Measurements from ENCODE around the gene MED7.

MED7 gene

GRCh38 chr5:157162919-157163510 lies 20.4 kb upstream of the MED7 start:
- no peak for DNase-seq (ENCODE audit: low spot score)

DNA sequence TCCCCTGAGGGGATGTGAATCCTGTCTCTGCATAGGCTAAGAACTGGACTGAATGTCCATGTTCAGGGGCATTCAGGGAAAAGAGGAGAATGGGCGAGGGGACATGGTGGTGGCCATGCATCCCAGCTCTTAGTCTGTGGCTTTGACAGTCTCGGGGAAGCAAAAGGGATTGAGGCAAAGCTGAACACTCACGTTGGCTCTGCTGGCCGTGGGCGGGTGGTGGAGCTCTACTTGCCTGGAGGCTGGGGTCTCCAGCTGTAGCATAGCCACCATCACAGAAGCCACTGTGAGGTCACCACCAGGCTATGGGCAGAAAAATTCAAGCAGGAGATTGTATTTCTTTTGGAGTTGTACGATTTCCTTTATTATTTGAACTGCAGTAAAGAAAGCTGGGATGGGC lies 19.3 kb upstream of the MED7 start:
- no peak for DNase-seq (ENCODE audit: low spot score)

- DNase-seq (ENCODE audit: low spot score): peak; percentile 48
These were observed 17.3 kb upstream of the MED7 start for GRCh38 chr5:157160001-157160400.

GRCh38 chr5:157159209-157159751 lies 16.6 kb upstream of the MED7 start:
- peak; percentile 58 for DNase-seq (ENCODE audit: low spot score)

DNA sequence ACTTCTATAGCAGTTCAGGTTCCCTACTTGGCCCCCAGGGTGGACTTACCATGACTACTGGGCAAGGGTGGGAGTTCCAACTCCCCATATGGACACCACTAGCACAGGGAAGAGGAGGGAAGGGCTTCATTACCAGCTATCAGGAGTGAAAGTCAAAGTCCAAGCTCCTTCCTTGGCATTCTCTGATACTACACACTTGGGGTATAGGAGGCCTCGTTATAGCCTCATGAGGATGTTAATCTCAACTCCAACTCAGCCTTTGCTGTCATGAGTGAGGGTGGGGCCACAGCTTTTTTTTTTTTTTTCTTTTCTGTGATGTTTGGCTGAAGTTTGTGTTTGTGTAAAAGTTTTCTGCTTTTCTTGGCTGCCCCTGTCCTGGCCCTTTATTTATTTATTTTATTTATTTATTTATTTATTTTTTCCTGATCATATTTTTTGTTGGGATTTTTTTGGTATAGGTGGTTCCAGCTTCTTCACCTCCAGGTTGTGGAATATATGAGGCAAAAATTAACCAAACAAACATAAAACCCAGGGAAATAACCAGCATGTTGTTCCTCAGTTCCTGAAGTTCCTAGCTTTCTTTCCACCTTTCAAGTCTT lies 14.7 kb upstream of the MED7 start:
- DNase-seq (ENCODE audit: low spot score): no peak

DNA sequence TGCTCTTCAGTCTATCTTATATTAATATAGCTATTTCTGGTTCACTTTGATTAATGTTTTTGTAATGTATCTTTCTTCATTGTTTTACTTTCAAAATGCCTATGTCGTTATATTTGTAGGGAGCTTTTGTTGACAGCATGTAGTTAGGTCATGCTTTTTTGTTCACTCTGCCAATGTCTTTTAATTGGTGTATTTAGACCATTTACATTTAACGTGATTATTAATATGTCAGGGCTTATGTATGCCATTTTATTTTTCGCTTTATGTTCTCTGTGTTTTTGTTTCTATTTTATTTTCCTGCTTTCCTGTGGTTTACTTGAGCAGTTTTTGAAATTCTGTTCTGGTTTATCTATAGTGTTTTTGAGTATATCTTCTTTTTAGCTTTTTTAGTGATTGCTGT lies 12.6 kb upstream of the MED7 start:
- no peak for DNase-seq (ENCODE audit: low spot score)

DNA sequence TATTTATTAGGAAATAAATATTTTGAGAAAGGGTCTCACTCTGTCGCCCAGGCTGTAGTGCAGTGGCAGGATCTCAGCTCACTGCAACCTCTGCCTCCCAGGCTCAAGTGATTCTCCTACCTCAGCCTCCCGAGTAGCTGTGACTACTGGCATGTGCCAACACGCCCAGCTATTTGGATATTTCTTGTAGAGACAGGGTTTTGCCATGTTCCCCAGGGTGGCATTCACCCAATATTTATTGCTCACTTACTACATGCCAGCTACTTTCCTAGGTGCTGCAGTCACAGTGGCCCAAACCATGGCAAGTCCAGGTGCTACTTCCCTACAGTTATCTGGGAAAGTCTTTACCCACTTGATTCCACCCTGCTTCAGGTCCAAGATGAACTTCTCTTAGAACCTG lies 8.3 kb upstream of the MED7 start:
- DNase-seq (ENCODE audit: low spot score): no peak

GRCh38 chr5:157148734-157149615 lies 6.3 kb upstream of the MED7 start:
- peak; percentile 87 for DNase-seq (ENCODE audit: low spot score)

DNA sequence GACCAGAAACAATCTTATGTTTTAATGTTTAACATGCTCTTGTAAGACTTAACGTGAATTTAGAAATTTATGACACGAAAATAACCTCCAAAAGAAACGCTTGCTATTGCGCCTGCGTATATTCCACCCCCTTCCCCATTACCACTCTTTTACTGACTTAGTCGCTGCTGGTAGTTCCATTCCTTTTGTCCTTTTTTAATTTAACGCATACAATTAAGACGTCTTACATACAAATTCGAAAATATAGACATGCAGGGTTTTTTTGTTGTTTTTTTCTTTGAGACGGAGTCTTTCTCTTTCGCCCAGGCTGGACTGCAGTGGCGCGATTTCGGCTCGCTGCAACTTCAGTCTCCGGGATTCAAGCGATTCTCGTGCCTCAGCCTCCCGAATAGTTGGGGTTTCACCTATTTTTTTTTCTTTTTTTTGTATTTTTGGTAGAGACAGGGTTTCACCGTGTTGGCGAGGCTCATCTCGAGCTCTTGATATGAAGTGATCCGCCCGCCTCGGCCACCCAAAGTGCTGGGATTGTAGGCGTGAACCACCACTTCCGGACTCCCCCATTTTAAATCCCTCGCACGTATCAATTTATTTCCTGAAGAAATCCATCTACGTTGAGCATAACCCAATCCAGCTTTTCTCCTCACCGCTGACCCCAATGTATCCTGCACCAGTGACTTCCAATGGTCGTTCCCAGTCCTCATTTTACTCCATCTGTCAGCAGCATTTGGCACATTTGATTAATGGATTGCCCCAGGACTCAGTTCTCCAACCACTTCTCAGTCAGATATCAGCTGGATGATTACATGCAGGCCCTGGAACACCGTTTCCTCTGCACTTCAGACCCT lies 684 bp upstream of the MED7 start:
- DNase-seq (ENCODE audit: low spot score): peak; percentile 61

- DNase-seq (ENCODE audit: low spot score): no peak
These were observed 5.0 kb downstream of the MED7 start for GRCh38 chr5:157137691-157138090.

- DNase-seq (ENCODE audit: low spot score): no peak
These were observed 10.4 kb downstream of the MED7 start for GRCh38 chr5:157132281-157132612.

DNA sequence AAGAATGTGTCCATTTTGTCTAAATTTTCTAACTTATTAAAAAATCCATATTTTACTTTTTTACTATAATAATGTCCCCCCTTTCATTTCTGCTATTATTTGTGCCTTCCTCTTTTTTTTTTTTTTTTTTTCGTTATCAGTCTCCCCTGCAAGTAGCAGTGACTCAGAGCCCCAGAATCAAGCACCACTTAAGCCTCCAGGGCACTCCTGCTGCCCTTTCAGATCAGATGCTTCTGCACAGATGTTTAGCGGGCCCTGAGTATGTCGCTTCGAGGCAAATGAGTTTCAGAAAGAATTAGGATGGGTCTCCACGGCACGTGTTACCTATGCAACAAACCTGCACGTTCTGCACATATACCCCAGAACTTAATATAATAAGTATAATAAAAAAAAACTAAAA lies 11.7 kb downstream of the MED7 start:
- DNase-seq (ENCODE audit: low spot score): no peak

DNA sequence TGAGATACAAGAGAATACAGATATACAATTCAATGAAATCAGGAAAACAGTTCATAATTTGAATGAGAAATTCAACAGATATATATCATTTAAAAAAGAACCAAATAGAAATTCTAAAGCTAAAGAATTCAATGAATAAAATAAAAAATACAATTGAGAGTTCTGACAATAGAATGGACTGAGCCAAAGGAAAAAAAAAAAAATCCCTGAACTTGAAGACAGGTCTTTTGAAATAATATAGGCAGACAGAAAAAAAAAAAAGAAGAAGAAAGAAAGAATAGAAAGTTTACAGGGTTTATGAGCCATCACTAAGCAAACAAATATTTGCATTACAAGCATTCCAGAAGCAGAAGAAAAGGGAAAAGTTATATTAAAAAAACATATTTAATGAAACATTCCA lies 21.0 kb downstream of the MED7 start:
- DNase-seq (ENCODE audit: low spot score): no peak

GRCh38 chr5:157120102-157120501 lies 22.6 kb downstream of the MED7 start:
- no peak for DNase-seq (ENCODE audit: low spot score)

DNA sequence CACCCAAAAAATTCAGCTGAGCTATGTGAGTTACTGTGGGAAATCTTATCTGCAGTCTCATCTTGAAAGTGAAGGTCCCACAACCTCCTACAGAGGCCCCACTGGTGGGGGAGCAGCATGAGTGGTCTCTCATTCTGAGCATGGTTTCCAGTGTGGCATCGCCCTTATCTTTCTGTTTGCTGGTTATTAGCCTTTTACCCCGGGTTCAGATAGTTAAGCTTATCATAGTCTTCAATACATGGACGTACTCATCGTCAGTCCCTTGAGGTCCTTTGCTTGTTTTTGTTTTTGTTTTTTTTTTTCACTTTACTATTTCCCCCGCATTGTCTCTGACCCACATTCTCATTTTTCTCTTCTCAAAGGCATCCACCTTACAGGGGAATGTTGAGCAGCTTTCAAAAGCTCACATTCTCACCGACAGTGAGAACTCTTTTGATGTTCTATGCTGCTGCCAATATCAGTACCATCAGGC lies 26.1 kb downstream of the MED7 start:
- DNase-seq (ENCODE audit: low spot score): no peak

GRCh38 chr5:157115502-157115901 lies 27.2 kb downstream of the MED7 start:
- DNase-seq (ENCODE audit: low spot score): no peak

DNA sequence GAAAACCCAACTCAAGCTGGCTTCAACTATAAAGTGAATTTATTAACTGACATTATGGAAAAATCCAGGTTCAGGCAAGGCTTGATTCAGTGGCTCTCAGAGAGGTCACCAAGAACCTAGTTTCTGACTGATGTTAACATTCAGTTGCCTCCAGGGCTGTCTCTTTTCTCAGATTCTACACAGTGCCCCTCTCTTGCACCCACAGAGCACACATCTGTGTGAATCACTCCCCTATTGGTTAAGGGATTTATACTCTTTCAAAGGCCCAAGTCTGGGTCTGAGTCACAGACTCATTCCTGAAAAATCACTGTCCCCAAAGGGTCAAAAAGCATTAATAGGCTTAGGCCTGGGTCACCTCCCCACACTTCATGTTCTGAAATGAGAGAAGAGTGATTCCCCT lies 27.7 kb downstream of the MED7 start:
- DNase-seq (ENCODE audit: low spot score): no peak

- DNase-seq (ENCODE audit: low spot score): no peak
These were observed 29.7 kb downstream of the MED7 start for GRCh38 chr5:157113002-157113401.

DNA sequence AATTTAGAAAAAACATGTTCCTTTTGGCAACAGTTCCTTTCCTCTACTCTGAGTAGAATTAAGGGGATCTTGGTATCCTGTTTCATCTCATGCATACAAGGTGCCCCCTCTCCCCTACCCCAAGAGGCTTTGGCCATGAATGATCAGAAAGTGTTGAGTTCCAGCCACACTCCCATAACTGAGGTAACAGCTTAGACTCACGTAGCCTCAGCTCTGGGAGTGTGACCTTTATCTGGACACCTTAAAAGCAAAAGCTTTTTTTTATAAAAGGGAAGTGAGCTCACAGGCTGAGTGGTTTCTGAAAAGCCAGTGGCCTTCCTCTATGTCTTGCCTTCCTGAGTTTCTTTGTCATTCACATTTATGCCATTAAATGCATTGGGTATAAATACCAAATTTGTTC lies 32.9 kb downstream of the MED7 start:
- DNase-seq (ENCODE audit: low spot score): peak; percentile 42

- peak; percentile 65 for DNase-seq (ENCODE audit: low spot score)
These were observed 33.7 kb downstream of the MED7 start, which contains the start of gene HAVCR2 for GRCh38 chr5:157108976-157109375. Gene HAVCR2, minus strand, starts transcription at chr5:157109044. Its CDS starts 61 bp downstream, at chr5:157108983.

DNA sequence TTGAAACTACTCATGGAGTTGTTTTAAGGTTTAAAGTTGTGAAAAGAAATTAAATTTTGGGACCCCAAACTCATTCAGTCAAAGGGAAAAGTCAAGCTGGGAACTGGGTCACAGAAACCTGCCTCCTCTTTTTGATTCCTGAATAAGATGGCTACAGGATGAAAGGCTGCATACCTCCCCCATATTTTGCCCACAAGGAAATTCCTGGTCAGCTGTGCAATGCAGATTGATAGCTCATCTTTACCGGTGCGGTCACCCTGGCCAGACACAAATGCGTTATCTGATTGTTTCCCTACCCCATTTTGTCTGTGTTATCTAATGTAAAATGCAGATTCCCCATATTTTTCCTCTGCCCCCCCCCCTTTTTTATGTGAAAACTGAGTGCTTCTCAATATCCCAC lies 35.2 kb downstream of the MED7 start:
- no peak for DNase-seq (ENCODE audit: low spot score)

Data from CD4-positive, alpha-beta T cell treated with Interleukin-6 at 100 ng/mL for 8 hours (primary cell).